Neural cell (in vitro differentiated cells): ENCODE results near the gene FAM76B.

Experiments
- CTCF ChIP-seq: fragments of 450-650 bp; IDR thresholded peaks from 2 replicates; pipeline ENCODE4 v1.5.1; 2014; ENCODE audit warnings: antibody characterized with exemption, mild to moderate bottlenecking, moderate library complexity; ENCODE audit not compliant: poor library complexity, severe bottlenecking
- EZH2 ChIP-seq: fragments of 200-600, 300-800 bp; shearing (Covaris generic), sonication (generic); IDR thresholded peaks from 2 replicates; pipeline ENCODE4 v1.6.1; 2014; ENCODE audit warnings: antibody characterized with exemption, low read length, borderline replicate concordance, mild to moderate bottlenecking; ENCODE audit not compliant: insufficient read depth, poor library complexity, severe bottlenecking
- POLR2AphosphoS5 ChIP-seq: IDR thresholded peaks from 2 replicates; pipeline ENCODE4 v1.6.1; 2012
- RAD21 ChIP-seq: fragments of 450-650 bp; conservative IDR thresholded peaks from 2 replicates; pipeline ENCODE4 v1.6.1; 2014; ENCODE audit warnings: antibody characterized with exemption, mild to moderate bottlenecking, moderate library complexity

GRCh38 chr11:95832763-95833162, 43.2 kb upstream of the FAM76B start:
- TF ChIP-seq CTCF (no peak), POLR2AphosphoS5 (no peak), RAD21 (no peak), EZH2 (no peak)
